Pericardium fibroblast (primary cell): ENCODE data around the gene IDH1. TPM values are rescaled to one million over a fixed set of nuclear protein-coding genes. Genes with fewer than 3 reads are reported as not detected.

ENCODE experiments used
- total RNA-seq: library from RNA; depleted of rRNA; stranded (reverse); fragments of >200 nt; gene quantifications from 2 replicates; pipeline ENCODE4 v1.2.3, GENCODE V29; 2015

Gene IDH1
- 160 and 175 TPM in 2 replicates for total RNA-seq

DNA sequence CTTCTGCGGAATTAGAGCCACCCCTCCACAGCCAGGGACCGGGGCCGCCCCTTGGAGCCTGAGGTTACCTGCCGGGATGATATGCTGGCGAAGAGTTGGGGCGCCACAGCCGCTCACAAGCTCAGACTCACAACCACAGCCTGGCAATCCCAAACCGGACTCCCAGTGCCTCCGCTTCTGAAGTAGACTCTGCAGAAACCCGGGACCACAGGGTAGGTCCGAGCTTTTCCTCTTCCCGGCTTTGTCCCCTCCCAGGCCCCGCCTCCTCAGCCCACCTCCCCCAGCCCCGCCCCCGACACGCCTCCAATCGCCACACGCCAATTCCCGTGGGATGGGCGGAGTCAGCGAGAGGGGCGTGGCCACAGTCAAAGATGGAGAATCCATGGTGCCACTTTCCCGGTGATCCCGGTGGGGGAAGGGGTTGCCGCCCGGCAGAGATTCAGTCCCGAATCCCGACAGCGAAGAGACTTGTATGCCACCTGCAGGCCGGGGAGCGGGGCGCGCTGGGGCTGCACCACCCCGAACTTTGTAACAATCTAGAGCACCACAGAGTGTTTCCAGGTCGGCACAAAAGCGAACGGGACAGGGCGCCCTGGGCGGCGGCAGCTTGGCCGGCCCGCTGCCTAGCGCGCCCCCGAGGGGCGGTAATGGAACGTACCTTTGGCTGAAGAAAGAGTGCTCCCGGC is at the start of gene IDH1:
TSS of gene IDH1 (minus strand) at position 201 of the 686 bp plus-strand sequence. CDS start 3,520 bp downstream, outside the sequence.

GRCh38 chr2:208265801-208266552 is 11.1 kb upstream of the IDH1 start, which contains the start of gene PIKFYVE:
PIKFYVE (plus strand) TSS chr2:208266255; CDS start chr2:208271520, 5,265 bp downstream.

DNA sequence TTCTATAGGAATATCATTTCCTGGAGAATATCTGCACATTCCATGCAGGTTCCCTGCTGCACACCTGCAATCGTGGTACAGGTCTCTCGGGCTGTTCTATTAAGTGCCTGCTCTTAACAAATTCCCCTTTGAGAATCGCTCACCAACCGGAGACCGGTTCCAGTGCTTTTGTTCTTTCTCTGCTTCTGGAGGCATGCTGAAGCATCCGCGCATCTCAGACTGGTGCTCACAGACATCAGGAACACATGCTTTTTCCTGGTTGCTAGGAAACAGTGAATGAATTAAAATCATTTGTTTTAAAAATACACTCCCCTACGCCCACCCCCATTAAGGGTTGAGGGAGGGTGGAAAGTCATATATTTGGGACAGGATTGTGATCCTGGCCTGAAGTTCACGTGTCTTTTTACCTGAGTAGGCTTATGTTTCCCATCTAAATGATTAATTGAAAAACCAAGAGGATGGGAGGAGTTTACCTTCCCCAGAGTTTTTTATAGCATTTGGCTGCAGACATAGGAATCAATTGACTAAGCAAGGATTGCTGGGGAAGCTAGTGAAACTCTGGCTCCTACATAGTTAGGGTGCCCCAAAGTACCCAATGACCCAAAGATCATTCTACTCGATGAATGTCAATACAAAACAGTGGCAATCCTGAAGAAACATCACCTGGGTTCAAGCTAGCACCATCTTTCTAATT is 64.9 kb downstream of the IDH1 start, which contains the start of gene C2orf80:
TSS of gene C2orf80 (minus strand) at position 221 of the 694 bp plus-strand sequence. CDS start 3,044 bp downstream, outside the sequence.

Other genes with a start within 250 kb of the IDH1 start
- 4.9 and 8.7 TPM in 2 replicates for gene PLEKHM3, start 229.5 kb downstream of the IDH1 start, total RNA-seq
- gene CRYGD, start 130.5 kb downstream of the IDH1 start, total RNA-seq = not detected in 2 replicates
- not detected in 2 replicates for gene CRYGC, start 125.2 kb downstream of the IDH1 start, total RNA-seq
- gene CRYGB, start 108.9 kb downstream of the IDH1 start, total RNA-seq = not detected in 2 replicates
- gene CRYGA, start 91.5 kb downstream of the IDH1 start, total RNA-seq = not detected in 2 replicates
- gene C2orf80, start 65.0 kb downstream of the IDH1 start, total RNA-seq = not detected in 2 replicates
- gene PIKFYVE, start 11.2 kb upstream of the IDH1 start, total RNA-seq = 16.8 and 28.1 TPM in 2 replicates
- not detected in 2 replicates for gene PTH2R, start 151.7 kb upstream of the IDH1 start, total RNA-seq